Lower leg skin (tissue), 4 donors: Measurements from ENCODE around the gene DEDD2. TPM values are rescaled to one million over a fixed set of nuclear protein-coding genes. Genes with fewer than 3 reads are reported as not detected.
"Not testable (repeated sequence)": the region's sequence is repeated elsewhere in the genome, so short reads cannot be mapped to it uniquely, and the experiment has no call there.

ENCODE experiments used
- DNase-seq, 2 donors: peaks; one replicate each; pipeline ENCODE4 v3.0.0-alpha.2; 2019; ENCODE audit warnings: low spot score in 2 of 2
- H3K4me3 ChIP-seq: fragments of 200-600 bp; sonication (generic); 2 replicates; pipeline ENCODE4 v1.5.1; 2017; ENCODE audit warnings: mild to moderate bottlenecking, low read depth; ENCODE audit not compliant: poor library complexity, severe bottlenecking
- POLR2A ChIP-seq, 2 donors: fragments of 450-650 bp; IDR thresholded peaks; one replicate each; pipeline ENCODE4 v1.6.1; 2016 to 2017; ENCODE audit warnings: antibody characterized with exemption in 2 of 2, mild to moderate bottlenecking in 1 of 2, moderate library complexity in 1 of 2
- WGBS, 2 donors: methylation state at CpG; one replicate each; pipeline ENCODE4 v1.1.5; 2018; 5-methylcytosine and 5-hydroxymethylcytosine counted together
- intact Hi-C: fragments of 100-400 bp; cut with DNase I; formaldehyde crosslinking; loops from one replicate; pipeline ENCODE4 v1.15.0; 2023; ENCODE audit warnings: low total_unique reads
- total RNA-seq, 4 donors: library from RNA; depleted of rRNA; stranded (reverse); fragments of >200 nt; gene quantifications; one replicate each; pipeline ENCODE4 v1.1.0, GENCODE V29; 2016
- TF ChIP-seq, protein P1 (sequence below), 3 donors: fragments of 450-650 bp; IDR thresholded peaks; one replicate each; pipeline ENCODE4 v1.5.1; 2016; ENCODE audit warnings: antibody characterized with exemption in 3 of 3, mild to moderate bottlenecking in 3 of 3, moderate library complexity in 2 of 3

Gene DEDD2, protein sequence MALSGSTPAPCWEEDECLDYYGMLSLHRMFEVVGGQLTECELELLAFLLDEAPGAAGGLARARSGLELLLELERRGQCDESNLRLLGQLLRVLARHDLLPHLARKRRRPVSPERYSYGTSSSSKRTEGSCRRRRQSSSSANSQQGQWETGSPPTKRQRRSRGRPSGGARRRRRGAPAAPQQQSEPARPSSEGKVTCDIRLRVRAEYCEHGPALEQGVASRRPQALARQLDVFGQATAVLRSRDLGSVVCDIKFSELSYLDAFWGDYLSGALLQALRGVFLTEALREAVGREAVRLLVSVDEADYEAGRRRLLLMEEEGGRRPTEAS
- total RNA-seq = 100 to 1,000 TPM in 2 of 4 donors, 10 to 100 TPM in 2; 82.9 to 135 (median 93.5) TPM

DNA sequence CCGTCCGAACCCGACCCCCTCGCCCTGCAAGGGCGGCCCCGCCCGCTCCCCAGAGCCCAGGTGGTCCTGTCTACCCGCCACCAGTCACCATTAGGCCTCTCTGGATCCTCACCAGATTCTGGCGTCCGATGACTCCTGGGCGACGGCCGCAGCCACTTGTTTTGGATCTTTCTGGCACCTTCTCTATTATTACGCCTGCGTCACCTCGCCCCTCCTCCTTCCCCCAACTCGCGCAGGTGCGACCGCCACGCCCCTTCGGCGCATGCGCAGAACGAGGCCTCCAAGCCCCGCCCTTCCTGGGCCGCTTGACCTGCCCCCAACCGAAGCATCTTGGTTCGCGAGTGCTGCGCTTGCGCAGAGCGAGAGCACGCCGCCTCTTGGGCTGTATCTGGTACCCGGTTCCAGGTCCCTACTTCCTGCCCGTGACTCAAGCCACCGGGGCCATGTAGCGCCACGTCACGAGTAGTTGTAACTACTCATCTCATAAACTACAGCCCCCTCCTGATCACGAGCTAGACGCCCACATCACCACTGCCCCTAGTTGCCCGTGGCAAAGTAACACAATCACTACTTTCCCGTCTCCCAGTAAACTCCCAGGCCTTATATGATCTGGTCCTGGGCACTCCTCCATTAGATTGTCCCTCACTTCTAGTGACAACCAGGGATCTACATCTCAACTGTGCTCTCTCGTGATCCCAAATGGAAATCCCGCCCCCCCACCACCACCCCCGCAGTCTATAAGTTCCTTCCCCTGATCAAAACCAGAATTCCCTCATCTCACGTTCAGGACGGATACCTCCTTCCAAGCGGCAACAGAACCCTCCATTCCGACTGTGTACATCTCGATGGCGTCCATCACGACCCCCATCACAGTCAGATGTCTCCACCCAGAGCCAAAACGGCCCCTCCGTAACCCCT lies at the start of gene DEDD2:
Gene DEDD2, minus strand, starts transcription at position 158 of the 918 bp plus-strand sequence. CDS start 670 bp downstream, outside the sequence.
- 13 to 14% methylated on average over 56 to 57 of the region's 57 CpGs for WGBS, 2 donors
- TF ChIP-seq POLR2A (IDR thresholded peaks at IDR 0.05) = peak in 1 of 2 donors; percentile 22
- TF ChIP-seq, protein P1, sequence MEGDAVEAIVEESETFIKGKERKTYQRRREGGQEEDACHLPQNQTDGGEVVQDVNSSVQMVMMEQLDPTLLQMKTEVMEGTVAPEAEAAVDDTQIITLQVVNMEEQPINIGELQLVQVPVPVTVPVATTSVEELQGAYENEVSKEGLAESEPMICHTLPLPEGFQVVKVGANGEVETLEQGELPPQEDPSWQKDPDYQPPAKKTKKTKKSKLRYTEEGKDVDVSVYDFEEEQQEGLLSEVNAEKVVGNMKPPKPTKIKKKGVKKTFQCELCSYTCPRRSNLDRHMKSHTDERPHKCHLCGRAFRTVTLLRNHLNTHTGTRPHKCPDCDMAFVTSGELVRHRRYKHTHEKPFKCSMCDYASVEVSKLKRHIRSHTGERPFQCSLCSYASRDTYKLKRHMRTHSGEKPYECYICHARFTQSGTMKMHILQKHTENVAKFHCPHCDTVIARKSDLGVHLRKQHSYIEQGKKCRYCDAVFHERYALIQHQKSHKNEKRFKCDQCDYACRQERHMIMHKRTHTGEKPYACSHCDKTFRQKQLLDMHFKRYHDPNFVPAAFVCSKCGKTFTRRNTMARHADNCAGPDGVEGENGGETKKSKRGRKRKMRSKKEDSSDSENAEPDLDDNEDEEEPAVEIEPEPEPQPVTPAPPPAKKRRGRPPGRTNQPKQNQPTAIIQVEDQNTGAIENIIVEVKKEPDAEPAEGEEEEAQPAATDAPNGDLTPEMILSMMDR (IDR thresholded peaks at IDR 0.05) = no peak
- H3K4me3 ChIP-seq = peak within 1 kb of the TSS; percentile 91
- DNase-seq = peak; percentile 97 to 100
- intact Hi-C loops = no loop called here

DNA sequence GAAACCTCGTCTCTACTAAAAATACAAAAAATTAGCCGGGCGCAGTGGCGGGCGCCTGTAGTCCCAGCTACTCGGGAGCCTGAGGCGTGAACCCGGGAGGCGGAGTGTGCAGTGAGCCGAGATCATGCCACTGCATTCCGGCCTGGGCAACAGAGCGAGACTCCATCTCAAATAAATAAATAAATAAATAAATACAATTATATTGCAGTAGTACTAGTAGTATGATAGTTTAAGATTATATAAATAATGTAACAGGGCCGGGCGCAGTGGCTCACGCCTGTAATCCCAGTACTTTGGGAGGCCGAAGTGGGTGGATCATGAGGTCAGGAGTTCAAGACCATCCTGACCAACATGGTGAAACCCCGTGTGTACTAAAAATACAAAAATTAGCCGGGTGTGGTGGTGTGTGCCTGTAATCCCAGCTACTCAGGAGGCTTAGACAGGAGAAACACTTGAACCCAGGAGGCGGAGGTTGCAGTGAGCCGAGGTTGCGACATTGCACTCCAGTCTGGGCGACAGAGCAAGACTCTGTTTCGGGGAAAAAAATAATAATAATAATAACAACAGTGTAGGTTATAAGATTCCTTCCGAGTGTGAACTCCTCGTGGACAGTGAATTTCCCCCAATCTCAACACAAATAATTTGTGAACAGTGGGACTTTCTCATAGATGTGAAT lies 49.6 kb upstream of the DEDD2 start:
- H3K4me3 ChIP-seq, intact Hi-C loops: not testable (repeated sequence)
- peak in 1 of 2 donors; percentile 15 for DNase-seq
- 91 to 92% methylated on average over 25 of the region's 25 CpGs for WGBS, 2 donors

DNA sequence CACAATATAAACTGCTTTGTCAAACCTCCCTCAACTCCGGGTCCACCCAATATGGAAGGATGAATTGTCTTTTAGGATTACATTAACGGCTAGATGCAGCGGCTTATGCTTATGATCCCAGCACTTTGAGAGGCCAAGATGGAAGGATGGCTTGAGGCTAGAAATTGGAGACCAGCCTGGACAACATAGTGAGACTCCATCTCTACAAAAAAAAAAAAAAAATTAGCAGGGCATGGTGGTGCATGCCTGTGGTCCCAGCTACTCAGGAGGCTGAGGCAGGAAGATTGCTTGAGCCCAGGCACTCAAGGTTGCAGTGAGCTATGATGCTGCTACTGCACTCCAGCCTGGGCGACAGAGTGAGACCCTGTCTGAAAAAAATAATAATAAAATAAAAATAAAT lies 48.6 kb upstream of the DEDD2 start:
- WGBS, 2 donors = 86 to 89% methylated on average over 4 of the region's 4 CpGs
- intact Hi-C loops, H3K4me3 ChIP-seq, DNase-seq: not testable (repeated sequence)

DNA sequence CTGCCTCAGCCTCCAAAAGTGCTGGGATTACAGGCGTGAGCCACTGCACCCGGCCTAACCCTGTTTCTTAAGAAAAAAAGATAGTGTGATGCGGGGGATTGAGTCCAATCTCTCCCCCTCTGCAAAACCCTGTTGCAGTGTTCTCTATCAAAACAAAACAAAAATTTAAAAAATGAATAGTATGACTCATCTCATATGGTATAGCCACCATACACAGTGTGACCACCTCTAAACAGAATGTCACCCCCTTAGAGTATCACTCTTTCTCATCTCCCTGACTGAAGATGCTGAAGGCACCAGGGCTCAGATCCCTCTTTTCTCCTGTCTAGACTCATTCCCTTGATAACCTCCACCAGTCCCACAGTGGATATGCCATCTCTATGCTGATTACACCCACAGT lies 44.3 kb upstream of the DEDD2 start:
- intact Hi-C loops = no loop called here
- DNase-seq = no peak
- WGBS, 2 donors = 94 to 98% methylated on average over 3 of the region's 3 CpGs
- no peak for TF ChIP-seq POLR2A (IDR thresholded peaks at IDR 0.05)
- TF ChIP-seq, protein P1 (IDR thresholded peaks at IDR 0.05) = no peak
- no peak overlapping the region for H3K4me3 ChIP-seq

DNA sequence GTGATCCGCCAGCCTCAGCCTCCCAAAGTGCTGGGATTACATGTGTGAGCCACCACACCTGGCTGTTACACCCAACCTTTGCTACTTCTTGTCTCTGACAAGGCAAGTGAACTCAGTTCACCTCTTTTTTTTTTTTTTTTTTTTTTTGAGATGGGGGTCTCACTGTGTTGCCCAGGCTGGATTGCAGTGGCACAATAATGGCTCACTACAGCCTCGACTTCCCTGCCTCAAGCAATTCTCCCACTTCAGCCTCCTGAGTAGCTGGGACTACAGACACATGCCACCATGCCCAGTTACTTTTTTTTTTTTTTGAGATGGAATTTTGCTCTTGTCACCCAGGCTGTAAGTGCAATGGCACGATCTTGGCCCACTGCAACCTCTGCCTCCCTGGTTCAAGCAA lies 40.4 kb upstream of the DEDD2 start:
- 90 to 95% methylated on average over 3 of the region's 3 CpGs for WGBS, 2 donors
- intact Hi-C loops, DNase-seq, H3K4me3 ChIP-seq: not testable (repeated sequence)

DNA sequence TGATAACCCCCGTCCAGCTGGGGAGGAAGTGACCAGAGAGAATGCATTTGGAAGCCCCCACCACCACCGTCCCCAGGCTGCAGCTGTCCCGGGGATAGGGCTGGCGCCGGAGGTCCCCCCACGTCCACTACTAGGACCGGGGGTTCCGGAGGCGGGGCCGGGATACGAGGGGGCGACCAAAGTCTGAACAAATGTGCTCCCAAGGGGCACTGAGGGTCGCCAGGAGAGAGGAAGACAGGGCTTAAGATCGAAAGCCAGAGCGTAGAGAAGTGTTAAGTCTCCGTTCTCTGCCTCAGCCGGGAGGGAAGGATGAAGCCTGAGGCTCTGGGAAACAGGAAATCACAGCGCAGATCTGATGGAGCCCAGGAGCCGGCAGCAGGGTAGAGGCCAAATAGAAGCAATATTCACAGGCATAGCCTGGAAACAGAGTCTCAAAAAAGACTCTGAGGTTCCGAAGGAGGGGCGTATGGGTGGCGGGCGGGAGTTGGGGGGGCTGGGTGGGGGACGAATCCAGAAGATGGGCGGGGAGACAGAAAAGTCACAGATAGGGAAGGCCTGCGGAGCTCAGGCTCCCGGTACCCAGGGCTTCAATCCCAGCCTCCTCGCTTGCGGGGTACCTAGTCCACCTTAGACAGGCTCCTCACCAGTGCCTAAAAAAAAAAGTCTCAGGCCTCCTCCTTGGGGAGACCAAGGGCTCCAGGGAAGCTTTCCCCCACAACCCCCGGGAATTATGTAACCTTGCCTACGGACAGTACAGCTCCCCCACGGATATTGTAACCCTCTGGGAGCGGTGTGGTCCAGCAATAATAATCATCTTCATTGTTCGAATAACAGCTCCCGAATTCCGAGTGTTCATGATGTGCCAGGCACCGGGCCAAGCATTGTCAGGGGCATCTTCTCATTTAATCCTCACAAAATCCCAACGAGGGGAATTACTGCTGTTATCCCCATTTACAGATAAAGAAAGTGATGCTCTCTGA lies 38.6 kb upstream of the DEDD2 start:
- intact Hi-C loops = no loop called here
- DNase-seq = peak; percentile 19 to 93
- WGBS, 2 donors = 6 to 9% methylated on average over 38 of the region's 38 CpGs
- no peak for TF ChIP-seq POLR2A (IDR thresholded peaks at IDR 0.05)
- TF ChIP-seq, protein P1 (IDR thresholded peaks at IDR 0.05) = no peak
- peak overlapping the region; percentile 44 for H3K4me3 ChIP-seq
